Gastroesophageal sphincter (tissue), 4 donors: ENCODE data around the gene CACNA1C. TPM values are rescaled to one million over a fixed set of nuclear protein-coding genes. Genes with fewer than 3 reads are reported as not detected.

Source experiments
- ATAC-seq: fragments of 150-250 bp; one replicate; pipeline ENCODE4 v1.9.1; 2016; ENCODE audit warnings: mild to moderate bottlenecking, moderate library complexity
- H3K27ac ChIP-seq, 4 donors: fragments of 200-600 bp; sonication (generic) in 3 of 4; 1 replicate in 3 of 4; 2 replicates in 1 of 4; pipeline ENCODE4 v1.5.1; 2016 to 2019
- H3K27me3 ChIP-seq: fragments of 200-600 bp; sonication (generic); one replicate; pipeline ENCODE4 v1.5.1; 2019
- H3K36me3 ChIP-seq, 2 donors: fragments of 200-600 bp; sonication (generic); one replicate each; pipeline ENCODE4 v1.5.1; 2019; ENCODE audit warnings: control low read depth in 1 of 2
- H3K4me1 ChIP-seq, 3 donors: fragments of 200-600 bp; sonication (generic); 1 replicate in 2 of 3; 2 replicates in 1 of 3; pipeline ENCODE4 v1.5.1; 2016 to 2019; ENCODE audit warnings: control low read depth in 2 of 3
- H3K4me3 ChIP-seq, 2 donors: fragments of 200-600 bp; sonication (generic); one replicate each; pipeline ENCODE4 v1.5.1; 2019; ENCODE audit warnings: mild to moderate bottlenecking in 1 of 2, moderate library complexity in 1 of 2
- H3K9me3 ChIP-seq, 3 donors: fragments of 200-600 bp; sonication (generic); one replicate each; pipeline ENCODE4 v1.5.1; 2017 to 2019; ENCODE audit warnings: control low read depth in 2 of 3
- CTCF ChIP-seq, 4 experiments: fragments of 200-600 bp in 2 of 4; fragments of 450-650 bp in 2 of 4; sonication (generic) in 1 of 4; IDR thresholded peaks; one replicate each; pipeline ENCODE4 v1.5.1; 2017 to 2019; ENCODE audit warnings: antibody characterized with exemption in 4 of 4, mild to moderate bottlenecking in 2 of 4, moderate library complexity in 2 of 4
- EP300 ChIP-seq: sonication (generic); formaldehyde crosslinking; IDR thresholded peaks from one replicate; pipeline ENCODE4 v1.6.1; 2017; ENCODE audit warnings: antibody characterized with exemption, mild to moderate bottlenecking
- POLR2A ChIP-seq, 2 donors: fragments of 450-650 bp; IDR thresholded peaks; one replicate each; pipeline ENCODE4 v1.6.1; 2017; ENCODE audit warnings: antibody characterized with exemption in 2 of 2, mild to moderate bottlenecking in 2 of 2, moderate library complexity in 1 of 2
- POLR2AphosphoS5 ChIP-seq: sonication (generic); formaldehyde crosslinking; IDR thresholded peaks from one replicate; pipeline ENCODE4 v1.6.1; 2017; ENCODE audit warnings: antibody characterized with exemption
- WGBS, 2 donors: methylation state at CpG; one replicate each; pipeline ENCODE4 v1.1.5; 2018; ENCODE audit warnings: low coverage in 1 of 2; 5-methylcytosine and 5-hydroxymethylcytosine counted together
- total RNA-seq, 4 donors: library from RNA; depleted of rRNA; stranded (reverse); fragments of >200 nt; gene quantifications; one replicate each; pipeline ENCODE4 v1.1.0, GENCODE V29; 2016

Gene CACNA1C
- total RNA-seq, 4 donors from 2014 or later = 22.9 to 96.2 (median 41.4) TPM

GRCh38 chr12:2395354-2395977 is 342.7 kb downstream of the CACNA1C start:
- Histone ChIP-seq H3K27ac (peak overlapping the region in 3 of 4 donors; percentile 55 to 74 (median 68)), H3K9me3 (no peaks in the 10 kb centered on the region), H3K4me1 (peaks cover 4 to 61% (median 18%) of the 10 kb centered on the region in 3 donors), H3K27me3 (no peaks in the 10 kb centered on the region), H3K4me3 (no peak overlapping the region), H3K36me3 (no peaks in the 10 kb centered on the region)
- TF ChIP-seq CTCF (IDR thresholded peaks at IDR 0.05) = peak; percentile 59 to 73 (median 64)
- TF ChIP-seq POLR2A (IDR thresholded peaks at IDR 0.05) = no peak
- no peak for TF ChIP-seq POLR2AphosphoS5
- no peak for TF ChIP-seq EP300
- ATAC-seq = no peak
- WGBS, 2 donors = 63 to 66% methylated on average over 4 to 7 of the region's 8 CpGs

- Histone ChIP-seq H3K27me3 (no peaks in the 10 kb centered on the region), H3K4me3 (no peak overlapping the region), H3K4me1 (peaks cover 4 to 63% (median 18%) of the 10 kb centered on the region in 3 donors), H3K36me3 (no peaks in the 10 kb centered on the region), H3K9me3 (no peaks in the 10 kb centered on the region), H3K27ac (peak overlapping the region in 3 of 4 donors; percentile 55 to 74 (median 68))
- 13 to 45% methylated on average over 2 to 3 of the region's 6 CpGs for WGBS, 2 donors
- peak; percentile 77 for ATAC-seq
- TF ChIP-seq CTCF (IDR thresholded peaks at IDR 0.05) (no peak), EP300 (no peak), POLR2AphosphoS5 (peak; percentile 43), POLR2A (IDR thresholded peaks at IDR 0.05) (no peak)
These were observed 343.7 kb downstream of the CACNA1C start for GRCh38 chr12:2396448-2396871.

GRCh38 chr12:2397356-2398045 is 344.7 kb downstream of the CACNA1C start:
- Histone ChIP-seq H3K4me1 (peaks cover 4 to 64% (median 18%) of the 10 kb centered on the region in 3 donors), H3K27me3 (no peaks in the 10 kb centered on the region), H3K36me3 (no peaks in the 10 kb centered on the region), H3K4me3 (no peak overlapping the region), H3K27ac (peak overlapping the region in 1 of 4 donors; percentile 74), H3K9me3 (no peaks in the 10 kb centered on the region)
- ATAC-seq = no peak
- no peak for TF ChIP-seq CTCF (IDR thresholded peaks at IDR 0.05)
- TF ChIP-seq POLR2A (IDR thresholded peaks at IDR 0.05) = no peak
- no peak for TF ChIP-seq EP300
- TF ChIP-seq POLR2AphosphoS5 = no peak
- 70% methylated on average over 2 of the region's 11 CpGs; no CpG with 5 or more reads in 1 of the 2 donors for WGBS, 2 donors

- H3K36me3 ChIP-seq = no peaks in the 10 kb centered on the region
- TF ChIP-seq POLR2A (IDR thresholded peaks at IDR 0.05) = no peak
- TF ChIP-seq POLR2AphosphoS5 = no peak
- no peak for TF ChIP-seq EP300
- TF ChIP-seq CTCF (IDR thresholded peaks at IDR 0.05) = no peak
- peaks cover 4 to 44% (median 10%) of the 10 kb centered on the region in 3 donors for H3K4me1 ChIP-seq
- H3K4me3 ChIP-seq = no peak overlapping the region
- no peak overlapping the region for H3K27ac ChIP-seq
- 50% methylated on average over 1 of the region's 2 CpGs; no CpG with 5 or more reads in 1 of the 2 donors for WGBS, 2 donors
- H3K27me3 ChIP-seq = no peaks in the 10 kb centered on the region
- ATAC-seq = no peak
- H3K9me3 ChIP-seq = no peaks in the 10 kb centered on the region
These were observed 348.3 kb downstream of the CACNA1C start for GRCh38 chr12:2401040-2401439.
